Measurements from ENCODE around the gene UBE2J2.

DNA sequence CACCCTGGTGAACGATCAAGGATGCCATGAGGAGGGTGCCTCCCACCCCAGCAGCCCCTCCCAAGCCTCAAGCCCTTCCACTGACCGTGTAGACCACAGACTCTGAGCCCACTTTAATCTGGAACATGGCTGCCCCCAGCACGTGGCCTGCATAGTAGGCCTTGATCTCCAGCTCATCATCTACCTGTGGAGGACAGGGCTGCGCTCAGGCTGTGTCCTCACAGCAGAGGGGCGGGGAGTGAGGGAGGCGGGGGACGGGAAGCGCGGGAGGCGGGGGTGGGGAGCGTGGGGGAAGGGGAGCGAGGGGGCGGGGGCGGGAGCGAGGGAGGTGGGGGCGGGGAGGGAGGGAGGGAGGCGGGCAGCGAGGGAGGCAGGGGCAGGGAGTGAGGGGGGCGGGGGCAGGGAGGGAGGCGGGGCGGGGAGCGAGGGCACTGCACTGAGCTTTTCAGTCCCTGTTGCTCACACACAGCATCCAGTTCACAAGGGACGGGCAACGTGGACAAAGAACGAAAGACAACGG lies 41.8 kb upstream of the UBE2J2 start:
- TF ChIP-seq EZH2 (IDR thresholded peaks at IDR 0.05; ENCODE audit: insufficient read depth, poor library complexity, severe bottlenecking) (no peak), EZH2phosphoT487 (IDR thresholded peaks at IDR 0.05; ENCODE audit: insufficient read depth, low read depth) (no peak)
